GM21786 (cell line): Measurements from ENCODE around the gene TNFRSF18.

Experiments
- ATAC-seq: cut with Tn5 transposase; IDR thresholded peaks from one replicate; pipeline ENCODE4 v1.9.1; 2021; ENCODE audit not compliant: unreplicated experiment

TNFRSF18 gene

DNA sequence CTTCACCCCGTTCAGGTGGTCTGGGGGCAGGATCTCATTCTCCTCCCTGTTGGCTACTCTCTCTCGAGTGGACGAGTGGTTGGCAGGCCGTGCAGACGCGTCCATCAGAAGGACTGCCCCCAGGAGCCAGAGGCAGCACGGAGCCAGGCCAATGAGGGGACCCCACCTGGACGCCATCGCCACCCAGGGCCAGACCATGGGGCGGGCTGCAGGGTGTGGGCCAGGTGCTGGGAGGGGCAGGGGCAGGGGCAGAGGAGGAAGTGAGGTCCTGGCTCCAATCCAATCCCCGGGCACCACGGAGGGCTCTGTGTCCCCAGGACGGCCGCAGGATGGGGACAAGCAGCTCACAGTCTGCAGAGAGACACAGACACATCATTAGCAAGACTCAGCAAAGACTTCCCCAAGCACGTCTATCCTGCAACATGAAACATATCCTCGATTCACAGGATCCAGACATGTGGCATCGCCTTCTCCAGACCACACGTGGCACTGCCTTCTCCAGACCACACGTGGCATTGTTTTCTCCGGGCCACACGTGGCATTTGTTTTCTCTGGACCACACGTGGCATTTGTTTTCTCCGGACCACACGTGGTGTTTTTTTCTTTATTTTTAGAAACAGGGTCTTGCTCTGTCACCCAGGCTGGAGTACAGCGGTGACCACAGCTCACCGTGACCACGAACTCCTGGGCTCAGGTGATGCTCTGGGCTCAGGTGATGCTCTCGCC lies 22.4 kb upstream of the TNFRSF18 start:
- ATAC-seq = no peak

DNA sequence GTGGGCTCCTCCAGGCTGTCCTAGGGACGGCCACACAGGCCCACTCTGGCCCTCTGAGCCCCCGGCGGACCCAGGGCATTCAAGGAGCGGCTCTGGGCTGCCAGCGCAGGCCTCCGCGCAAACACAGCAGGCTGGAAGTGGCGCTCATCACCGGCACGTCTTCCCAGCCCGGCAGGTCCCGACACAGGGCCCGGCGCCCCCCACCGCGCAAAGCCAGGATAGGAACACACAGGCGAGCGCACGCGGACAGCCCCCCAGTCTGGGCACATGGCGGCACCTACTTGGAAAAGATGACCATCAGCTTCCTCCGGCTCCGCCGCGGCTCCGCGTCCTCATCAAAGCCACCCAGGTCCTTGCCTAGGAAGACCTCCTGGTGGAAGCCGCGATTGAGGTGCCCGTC lies 21.8 kb upstream of the TNFRSF18 start:
- ATAC-seq = no peak

DNA sequence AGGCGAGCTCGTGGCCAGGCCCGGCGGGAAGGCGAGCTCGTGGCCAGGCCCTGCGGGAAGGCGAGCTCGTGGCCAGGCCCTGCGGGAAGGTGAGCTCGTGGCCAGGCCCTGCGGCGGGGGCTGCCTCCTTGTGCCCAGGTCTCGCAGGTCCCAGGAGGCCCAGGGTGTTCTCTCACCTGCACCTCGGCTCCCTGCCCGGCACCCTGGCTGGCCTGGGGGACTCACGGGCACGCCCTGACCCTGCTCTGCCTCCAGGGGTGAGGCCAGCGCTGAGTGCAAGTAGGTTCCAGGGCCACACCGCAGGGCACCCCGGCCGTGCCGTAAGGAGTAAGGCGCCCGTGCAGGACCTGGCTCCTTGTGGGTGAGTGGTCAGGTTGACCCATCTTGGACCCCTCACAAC lies 21.0 kb upstream of the TNFRSF18 start:
- no peak for ATAC-seq

DNA sequence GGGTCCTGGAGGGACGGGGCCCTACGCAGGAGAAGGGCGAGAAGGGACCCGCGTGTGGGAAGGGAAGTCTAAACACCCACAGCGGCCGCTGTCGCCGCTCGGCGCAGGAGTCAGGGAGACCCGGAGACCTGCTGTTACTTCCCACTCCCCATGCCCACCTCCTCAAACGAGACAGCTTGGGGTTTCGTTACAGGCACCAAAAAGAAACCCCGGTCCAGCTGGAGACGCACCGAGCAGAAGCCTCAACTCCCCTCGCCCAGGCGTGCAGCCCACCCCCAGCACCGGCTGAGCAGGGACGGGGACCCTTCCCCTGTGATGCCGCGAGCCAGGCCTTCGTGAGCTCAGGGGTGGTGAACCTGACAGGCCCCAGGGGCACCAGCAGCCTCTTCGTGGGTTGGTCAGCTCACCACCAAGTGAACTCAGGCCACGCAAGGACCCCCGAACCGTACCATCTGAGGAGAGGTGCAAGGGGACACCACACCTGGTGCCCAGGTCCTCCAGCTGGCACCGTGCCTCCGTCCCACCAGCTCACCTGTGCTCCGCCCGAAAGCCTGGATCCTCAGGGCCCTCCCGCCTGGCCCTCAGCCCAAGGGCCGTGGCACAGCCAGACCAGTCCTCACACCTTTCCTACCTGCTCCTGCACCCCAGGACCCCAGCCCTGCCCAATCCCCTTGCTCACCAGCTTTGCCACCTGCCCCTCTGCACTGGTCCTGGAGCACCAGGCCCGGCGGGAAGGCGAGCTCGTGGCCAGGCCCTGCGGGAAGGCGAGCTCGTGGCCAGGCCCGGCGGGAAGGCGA lies 20.4 kb upstream of the TNFRSF18 start:
- no peak for ATAC-seq

DNA sequence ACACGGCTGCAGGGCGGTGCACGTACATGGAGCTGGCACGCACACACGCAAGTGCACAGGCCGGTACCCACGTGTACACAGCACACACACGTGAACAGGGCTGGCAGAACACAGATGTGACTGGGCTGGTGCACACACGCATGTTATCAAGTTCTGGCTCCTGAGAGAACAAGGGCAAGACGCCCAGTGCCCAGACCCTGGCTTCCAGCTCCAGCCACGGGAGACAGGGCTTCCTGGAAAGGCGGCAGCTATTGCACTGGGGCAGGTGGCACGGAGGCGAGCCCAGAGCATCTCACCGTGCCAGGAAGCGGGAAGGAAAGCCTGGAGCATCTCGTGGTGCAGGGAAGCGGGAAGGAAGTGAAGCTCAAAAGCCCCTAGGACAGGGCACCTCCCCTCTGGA lies 19.5 kb upstream of the TNFRSF18 start:
- ATAC-seq = no peak

DNA sequence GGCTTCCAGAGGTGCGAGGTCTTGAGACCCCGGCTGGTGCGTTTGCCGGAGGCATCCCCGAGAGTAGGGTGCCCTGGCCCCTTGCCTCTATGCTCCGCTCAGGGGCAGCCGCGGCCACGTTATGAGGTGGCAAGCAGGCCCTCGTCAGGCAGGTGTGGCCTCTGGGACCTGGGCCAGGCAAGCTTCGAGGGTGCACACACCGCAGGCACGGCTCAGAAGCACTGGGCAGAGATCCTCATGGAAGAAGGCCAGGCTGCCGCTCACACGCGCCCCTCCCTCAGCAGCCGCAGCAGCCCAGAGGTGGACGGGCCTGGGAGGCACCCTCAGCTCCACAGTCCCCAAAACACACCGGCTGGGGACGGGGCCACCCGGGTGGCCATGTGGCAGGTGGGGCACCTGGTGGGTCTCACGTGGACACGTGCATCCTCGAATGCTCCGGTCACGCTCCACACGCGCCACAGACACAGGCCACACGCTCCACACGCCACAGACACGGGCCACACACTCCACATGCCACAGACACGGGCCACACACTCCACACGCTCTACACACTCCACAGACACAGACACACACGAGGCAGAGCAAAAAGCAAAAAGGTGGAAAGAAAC lies 18.9 kb upstream of the TNFRSF18 start:
- no peak for ATAC-seq

DNA sequence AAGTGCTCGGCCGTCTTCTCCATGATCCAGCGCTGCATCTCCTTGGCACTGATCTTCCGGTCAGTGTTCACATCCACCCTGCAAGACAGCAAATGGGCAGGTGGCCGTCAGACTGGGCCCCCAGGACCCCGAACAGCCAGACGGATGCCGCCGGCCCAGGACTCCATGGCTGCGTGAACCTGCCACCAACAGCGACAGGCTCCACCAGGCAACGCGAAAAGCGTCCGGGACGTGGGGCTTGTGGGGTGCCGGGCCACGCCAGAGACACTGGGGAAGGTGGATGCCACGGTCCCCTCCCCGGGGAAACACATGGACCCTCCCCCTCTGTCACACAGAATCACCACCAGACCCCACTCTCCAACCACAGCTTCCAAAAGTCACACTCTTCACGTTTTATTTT lies 17.5 kb upstream of the TNFRSF18 start:
- no peak for ATAC-seq

DNA sequence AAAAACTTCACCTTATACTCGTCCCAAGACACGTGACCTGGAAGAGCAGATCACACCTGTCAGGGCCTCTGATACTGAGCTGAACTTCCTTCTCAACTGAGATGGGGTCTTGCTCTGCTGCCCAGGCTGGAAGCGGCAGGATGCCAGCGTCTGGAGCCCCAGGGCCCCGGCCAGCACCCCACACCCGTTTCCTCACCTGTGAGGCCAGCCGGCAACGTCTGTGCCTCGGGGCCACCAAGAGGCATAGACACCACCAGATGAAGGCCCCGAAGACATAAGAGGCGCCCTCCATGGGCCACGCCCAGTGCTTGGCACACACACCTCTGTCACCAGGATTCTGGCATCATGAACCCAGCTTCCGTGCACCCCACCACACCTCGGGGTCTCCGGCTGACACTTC lies 16.9 kb upstream of the TNFRSF18 start:
- ATAC-seq = no peak

DNA sequence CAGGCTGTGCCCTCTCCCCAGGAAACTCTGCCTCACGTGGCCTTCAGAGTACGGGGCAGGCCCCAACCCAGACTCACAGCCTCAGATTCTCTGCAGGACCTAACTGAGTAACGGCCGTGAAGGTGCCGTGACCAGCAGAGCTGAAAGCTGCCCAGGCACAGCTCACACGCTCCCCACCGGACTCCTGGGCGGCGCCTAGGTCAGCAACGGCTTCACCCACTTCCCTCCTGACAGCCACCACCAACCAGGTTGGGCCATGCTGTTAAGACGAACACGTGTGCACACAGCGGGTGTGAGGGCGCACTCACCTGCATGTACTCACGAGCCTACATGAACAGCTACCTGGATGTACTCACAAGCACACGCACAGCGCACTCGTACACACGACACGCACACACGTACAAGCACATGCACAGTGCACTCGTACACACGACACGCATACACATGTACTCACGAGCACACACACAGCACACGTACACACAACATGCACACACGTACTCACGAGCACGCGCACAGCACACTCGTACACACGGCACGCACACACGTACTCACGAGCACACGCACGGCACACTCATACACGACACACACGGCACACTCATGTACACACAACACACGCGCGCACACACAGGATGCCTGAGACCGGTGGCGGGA lies 16.3 kb upstream of the TNFRSF18 start:
- ATAC-seq = no peak

DNA sequence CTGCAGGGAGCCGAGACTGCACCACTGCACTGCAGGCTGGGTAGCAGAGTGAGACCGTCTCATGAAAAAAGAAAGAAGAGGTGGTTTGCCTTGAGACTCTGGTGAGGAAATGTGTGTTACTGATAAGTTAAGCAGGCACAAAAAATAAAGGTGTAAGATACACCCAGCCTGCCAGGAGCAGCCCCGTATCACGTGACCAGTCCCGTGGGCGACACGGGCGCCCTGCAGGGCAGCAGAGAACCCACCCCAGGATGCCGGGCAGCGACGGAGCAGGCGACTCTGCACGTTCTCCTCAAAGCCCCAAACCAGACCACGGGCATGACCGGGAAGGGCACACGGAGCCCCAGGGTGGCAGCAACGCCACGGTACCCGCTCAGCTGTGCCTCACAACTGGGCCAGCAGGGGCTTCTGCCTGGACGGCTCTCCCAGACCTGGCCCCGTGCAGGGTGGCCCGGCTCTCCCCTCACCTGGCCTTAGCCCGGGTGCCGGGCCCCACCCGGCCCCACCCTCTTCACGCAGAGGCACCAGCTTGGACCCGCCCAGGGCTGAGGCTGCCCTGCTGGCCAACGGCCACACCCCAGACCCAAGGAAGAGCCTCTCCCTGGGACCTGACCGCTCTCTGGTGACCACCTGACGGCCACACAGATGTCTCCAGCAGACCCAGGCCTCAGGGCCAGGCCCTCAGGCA lies 15.6 kb upstream of the TNFRSF18 start:
- no peak for ATAC-seq

DNA sequence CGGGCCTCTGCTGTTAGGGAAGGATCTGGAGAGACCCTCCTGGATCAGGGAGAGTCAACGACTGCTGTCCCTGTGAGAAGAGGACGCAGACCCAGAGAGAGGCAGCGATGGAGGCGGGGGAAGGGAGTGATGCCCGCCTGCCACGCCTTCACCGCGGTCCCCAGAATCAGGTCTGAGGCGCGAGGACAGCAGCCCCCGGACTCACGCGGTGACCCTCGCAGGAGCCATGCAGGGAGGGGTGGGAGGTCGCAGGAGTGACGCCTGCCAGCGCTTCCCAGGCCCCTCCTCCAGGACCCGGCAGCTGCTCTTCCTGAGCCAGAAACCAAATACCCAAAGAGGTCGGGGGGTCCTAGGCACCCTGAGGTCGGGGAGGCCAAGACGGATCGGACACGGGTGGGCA lies 13.8 kb upstream of the TNFRSF18 start:
- no peak for ATAC-seq

DNA sequence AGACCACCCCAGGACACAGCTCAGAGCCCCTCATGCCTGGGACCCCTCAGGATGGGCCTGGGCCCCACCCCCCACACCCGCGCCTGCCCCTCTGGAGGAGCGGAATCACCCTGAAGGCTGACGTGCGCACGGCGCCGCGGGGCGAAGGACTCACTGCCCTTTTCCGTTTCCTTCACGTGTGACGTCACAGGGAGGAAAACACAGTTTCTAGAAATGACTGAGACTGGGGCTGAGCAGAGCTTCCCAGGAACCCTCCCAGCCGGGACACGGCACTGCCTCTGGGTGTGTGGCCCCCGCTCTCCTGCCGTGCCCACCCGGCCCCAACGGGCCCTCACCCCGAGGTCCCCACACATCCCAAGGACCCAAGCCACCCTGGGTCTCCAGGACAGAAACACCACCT lies 12.9 kb upstream of the TNFRSF18 start:
- no peak for ATAC-seq

DNA sequence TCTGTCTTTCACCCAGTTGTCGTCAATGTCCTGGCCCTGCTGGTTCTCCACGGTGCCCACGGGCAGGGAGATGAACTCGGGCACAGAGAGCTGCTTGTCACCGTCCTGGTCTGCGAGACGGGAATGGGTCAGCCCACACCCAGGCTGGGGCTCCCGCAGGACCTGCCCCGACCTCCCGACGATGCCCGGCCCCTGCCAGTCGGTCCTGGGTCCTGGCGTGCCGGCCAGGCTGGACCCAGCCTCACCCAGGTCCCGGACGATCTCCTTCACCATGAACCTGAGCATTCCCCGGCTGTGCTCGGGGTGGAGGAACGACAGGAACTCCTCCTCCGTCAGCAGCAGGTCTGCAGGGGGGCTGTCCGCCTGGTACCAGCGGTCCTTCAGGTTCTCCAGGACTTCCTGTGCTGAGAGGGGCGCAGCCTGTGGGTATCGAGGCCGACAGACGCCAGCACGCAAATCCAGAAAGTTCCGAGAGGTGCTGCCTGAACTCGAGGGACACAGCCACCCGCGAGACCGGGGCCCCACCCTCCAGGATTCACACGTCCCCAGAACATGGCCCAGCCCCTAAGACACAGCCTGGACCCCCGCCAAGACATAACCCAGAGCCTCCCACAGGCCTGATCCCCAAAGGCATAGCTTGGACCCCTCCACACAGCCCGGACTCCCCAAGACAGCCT lies 12.3 kb upstream of the TNFRSF18 start:
- no peak for ATAC-seq

DNA sequence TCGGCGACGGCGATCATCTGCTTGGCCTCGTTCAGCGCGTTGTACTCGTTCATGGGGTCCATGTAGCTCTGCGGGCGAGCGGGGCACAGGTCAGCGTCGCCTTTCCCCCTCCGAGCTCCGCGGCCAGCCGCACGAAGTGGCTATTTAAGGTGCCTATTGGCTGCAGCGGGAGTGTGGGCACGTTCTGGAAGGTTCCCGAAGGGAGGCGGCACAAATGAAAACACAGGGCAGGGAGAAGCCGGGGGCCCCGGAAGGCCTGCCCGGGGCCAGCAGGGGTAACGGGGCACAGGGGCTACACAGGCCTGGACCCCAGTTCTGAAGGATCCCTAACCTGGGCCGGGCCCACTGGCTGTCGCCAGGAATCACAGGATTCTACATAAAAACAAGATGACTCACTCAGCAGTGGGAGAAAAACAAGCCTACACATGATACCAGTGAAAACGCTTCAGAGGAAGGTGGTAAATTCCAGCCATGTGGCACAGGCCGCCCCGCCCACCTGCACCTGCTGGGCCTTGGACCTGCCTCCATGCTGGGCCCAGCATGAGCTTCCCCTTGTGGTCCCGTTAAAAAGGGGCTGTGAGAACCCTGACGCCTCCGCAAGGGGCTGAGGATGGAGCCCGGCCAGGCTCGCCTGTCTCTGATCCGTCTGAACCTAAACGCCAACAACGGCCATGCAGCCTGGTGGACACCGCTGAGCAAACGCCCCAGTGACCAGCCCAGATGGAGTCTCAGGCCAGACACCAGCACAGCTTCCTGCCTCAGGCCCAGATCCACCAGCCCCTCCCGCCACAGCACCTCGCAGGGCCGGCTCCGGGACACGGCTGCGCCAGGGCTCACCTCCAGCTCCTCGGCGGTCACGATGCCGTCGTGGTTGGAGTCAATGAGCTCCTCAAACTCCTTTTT lies 11.5 kb upstream of the TNFRSF18 start:
- ATAC-seq = no peak

DNA sequence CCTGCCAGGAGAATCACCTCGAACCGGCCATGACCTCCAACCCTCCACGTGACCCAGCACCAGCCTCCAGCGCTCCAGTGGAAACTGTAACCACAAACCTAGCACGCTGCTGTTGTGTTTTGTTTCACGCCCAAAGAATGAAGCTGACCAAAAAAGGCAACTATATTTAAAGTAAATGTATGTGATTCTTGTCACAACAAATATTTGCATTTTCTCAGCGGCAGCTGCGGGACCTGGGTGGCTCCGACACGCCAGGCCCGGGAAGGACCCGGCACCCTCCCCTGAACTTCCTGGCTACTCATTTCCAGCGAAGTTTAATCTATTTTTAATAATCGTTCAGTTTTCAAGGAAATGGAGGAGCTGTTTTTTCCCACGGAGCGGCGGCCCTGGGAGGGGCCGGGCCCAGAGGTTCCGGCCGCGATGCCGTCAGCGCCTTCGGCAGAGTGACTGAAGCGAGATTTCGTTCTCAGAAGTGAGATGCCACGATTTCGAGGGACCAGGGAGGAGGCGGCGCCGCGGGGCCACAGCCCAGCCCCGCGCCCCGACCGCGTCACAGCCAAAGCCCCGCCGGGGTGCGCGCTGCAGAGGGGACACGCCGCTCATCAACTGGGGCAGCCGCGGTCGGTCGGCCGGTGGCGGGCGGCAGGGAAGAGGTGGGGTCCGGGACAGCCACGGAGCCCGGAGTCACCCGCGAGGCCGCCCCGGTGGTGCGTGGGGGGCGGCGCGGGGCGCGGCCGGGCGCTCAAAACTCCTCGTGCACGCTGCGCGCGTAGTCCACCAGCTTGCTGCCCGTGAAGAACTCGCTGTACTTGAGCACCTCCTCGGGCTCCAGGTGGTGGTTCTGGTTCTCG lies 10.6 kb upstream of the TNFRSF18 start:
- ATAC-seq = no peak

DNA sequence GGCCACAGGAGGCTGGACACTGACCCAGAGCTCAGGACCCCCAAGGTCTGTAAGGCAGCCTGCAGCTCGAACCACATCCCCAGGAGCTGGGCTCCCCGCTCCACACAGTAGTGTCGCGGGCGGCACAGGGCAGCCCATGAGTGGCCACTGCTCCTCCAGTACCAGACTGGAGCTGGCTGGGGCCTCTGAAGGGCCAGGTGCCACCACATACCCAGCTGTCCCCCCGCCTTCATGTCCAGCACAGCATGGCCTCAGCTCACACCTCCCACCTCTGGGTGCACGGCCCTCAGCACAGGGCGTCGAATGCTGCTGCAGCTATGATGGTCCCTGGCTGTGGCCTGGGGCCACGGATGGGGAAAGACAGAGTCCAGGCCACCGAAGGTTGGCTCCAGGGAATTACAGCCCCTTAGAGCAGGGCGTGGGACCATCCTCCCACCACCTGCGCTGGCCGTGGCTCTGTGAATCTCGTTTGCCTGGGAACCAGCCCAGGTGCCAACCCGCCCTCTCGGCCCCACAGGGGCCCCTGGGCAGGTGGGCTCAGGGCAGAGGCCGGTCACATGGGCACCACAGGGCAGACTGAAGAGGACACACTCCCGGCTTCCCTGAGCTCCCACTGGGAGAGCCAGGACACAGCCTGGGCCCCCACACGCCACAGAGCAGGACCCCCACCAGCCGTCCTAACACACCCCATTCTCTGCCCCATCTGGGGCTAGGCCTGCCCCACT lies 9.7 kb upstream of the TNFRSF18 start:
- no peak for ATAC-seq

DNA sequence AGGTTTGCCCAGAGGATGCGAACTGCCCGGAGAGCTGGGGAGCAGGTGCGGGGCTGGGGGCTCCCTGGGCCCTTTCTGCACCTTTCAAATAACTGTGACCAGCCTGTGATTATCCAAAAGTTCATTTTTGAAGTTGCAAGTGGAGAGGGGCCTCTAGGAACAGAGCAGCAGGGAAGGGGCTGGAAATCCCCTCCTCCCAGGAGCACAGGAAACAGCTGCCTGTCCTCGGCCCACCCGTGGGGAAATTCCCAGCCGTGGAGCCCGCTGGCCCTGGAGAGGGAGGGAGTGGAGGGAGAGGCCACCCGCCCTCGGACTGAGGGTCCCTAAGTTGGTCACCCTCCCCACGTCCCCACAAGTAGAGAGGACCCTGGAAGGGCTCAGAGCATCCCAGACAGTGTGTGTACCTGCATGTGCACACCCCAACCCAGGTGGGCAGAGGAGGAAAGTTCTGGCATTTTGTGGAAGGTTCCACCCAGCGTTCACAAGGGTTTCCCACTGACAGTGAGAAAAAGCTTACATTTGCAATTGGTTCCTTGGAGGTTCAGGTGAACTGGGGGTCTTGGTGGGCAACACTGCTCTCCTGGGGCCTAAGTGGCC lies 8.8 kb upstream of the TNFRSF18 start:
- no peak for ATAC-seq
